NCI-H2171 treated with DMSO at 0.1 percent for 48 hours (cell line): ENCODE results near the gene ETV5.

ENCODE experiments used
- DNase-seq: peaks from one replicate; lab custom pipeline; 2025; lab: John Stamatoyannopoulos, UW

Gene ETV5

DNA sequence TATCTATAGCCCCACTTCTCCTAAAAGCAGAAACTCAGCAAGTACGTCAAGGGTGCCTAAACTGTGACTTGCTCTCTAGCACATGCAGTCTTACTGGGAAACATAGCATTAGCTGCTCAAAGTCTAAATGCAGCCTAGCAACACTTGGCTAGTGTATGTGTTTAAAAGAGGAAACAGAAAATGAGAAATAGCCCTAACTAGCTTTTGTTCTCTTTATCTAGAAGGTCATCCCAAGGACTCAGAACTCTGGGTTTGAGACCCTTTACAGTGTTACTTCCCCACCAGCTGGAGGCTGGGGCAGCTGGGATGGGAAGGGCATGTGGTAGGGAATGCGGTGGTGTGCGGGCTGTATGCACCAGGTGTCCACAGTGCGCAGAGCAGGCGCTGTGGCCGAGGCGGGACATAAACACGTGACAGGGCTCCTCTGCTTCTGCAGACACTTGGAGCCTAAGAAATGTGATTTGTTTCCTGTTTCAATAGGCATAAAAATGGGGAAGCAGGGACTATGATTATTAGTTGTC, 13.3 kb downstream of the ETV5 start:
- DNase-seq, result no peak

DNA sequence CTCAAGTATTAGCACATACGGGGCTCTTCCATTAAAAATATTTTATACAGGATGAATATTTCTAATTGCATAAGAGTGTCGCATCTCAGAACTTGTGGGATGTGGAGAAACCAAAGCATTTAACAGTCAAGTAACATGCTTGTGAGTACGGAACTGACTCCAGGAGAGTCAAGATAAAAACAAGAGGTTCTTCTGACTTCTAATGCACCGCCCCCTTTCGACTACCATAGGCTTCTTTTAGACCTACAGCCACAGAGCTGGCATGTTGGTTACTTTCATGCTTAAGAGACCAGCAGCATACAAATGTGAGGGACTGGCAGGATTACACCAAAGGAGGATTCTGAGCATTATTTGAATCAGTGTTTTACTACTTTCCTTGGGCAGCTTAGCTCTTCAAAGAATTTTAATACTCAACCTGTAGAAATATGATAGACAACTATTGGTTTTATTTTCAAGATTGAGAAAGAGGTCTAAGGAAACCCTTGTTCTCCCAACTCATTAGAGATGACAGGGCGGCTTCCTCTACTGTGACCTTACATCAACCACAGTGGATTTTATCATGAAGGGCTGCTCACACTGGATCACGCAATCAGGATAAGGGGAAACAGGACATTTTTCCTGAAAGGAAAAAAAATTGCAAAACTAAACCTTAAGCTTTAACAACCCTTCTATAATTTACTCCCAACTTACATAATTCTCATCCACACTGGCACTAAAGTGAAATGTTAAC, 14.0 kb downstream of the ETV5 start:
- DNase-seq, result no peak

DNA sequence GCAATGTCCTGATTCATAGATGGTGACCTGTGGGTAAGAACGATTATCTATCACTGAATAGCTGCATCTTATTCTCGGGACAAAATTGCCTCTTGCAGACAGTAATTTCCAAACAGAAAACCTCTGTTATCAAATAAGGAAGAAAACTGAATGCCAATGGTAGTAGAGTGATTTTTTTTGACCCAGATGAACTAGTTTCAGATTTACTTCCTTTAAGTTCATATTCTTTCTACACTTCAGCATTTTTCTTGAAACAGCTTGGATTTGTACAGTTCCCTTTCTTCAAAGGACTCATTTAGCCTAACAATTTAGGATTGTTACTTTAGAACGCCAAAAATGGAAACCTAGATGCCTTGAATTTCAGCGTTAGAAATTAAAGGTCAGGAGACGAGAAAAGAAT, 14.6 kb downstream of the ETV5 start:
- no peak for DNase-seq

DNA sequence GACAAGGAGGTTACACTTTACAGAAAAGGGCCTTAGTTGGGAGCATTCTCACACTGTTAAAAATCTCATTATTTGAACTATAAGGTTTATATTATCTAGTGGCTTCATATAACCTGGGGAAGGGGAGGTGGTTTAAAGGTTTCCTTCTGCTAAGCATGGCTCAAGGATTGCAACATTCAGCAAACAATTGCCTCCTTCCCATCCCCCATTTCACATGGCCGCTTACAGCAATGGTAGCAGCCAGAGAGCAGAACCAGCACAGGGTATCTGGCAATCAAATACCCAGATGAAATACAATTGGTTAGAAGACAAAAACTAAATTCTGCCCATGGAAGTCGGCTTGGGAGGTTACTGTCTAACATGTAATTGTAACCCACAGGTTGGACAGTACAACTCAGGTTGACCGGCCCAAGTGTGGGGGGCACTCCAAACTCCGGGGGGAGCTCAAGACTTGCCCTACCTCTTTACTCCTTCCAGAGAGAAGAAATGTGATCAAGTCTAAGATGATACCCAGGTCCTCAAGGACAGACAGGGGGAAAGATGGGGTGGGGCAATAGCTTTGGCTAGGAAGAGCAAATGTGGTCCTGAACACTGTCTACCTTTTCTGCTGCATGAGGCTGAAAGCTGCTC, 15.5 kb downstream of the ETV5 start:
- DNase-seq, result no peak

DNA sequence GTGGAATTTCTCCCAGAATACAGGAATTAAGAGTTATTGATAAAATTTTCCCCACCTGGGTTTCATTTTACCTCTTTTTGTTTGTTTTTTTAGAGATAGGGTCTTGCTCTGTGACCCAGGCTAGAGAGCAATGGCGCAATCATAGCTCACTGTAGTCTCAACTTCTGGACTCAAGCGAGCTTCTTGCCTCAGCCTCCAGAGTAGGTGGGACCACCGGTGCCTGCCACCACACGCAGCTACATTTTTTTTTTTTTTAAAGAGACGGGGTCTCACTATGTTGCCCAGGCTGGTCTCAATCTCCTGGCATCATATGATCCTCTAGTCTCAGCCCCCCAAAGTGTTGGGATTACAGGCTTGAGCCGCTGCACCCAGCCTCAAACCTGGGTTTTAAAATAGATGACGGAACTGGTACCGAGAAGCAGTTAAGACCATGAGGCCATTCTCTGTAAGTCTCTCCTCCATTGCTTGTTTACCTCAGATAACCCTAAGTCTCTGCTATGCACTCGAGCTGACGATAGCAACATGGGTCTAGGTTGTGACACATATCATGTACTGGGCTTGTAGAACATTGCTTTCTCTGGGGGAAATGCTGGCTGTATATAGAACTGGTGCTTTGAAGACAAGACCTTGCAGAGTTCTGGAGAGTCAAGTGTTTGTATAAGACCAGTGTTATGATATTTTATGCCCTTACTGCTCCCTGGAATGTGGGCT, 16.4 kb downstream of the ETV5 start:
- DNase-seq, result no peak

DNA sequence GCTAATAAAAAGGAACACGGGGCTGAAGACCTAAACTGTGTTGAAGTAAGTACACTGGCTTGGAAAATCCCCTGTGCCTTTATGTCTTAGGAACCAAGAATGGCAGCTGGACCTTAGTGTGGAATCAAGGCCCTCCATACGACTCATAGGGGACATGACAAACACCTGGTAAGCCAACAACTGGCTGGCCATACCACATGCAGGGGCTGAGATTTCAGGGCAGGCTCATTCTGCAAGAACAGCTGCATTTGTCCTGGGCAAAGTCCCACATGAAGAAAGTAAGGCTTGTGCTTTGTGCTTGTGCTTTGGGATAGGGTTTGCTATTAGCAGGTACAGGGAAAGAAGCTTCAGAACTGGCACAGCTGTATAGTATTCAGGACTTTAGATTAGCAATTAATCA, 18.0 kb downstream of the ETV5 start:
- no peak for DNase-seq

DNA sequence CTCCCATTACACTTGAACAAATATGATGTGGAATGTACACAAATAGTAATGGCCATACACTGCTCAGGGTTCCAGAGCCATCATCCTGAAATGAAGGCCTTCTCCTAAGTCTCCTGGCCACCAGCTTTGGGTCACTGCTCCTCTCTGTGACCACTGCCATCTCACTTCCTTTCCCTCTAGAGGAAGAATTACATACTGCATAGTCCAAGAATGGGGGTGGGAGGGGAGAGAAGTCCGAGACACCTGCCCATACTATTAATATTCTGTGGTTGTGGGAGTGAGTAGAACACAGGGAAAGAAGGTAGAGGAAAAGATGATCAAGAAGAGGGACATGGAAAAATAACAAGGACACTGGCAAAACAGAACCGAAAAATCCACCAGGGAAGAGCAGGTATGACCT, 20.6 kb downstream of the ETV5 start:
- no peak for DNase-seq

DNA sequence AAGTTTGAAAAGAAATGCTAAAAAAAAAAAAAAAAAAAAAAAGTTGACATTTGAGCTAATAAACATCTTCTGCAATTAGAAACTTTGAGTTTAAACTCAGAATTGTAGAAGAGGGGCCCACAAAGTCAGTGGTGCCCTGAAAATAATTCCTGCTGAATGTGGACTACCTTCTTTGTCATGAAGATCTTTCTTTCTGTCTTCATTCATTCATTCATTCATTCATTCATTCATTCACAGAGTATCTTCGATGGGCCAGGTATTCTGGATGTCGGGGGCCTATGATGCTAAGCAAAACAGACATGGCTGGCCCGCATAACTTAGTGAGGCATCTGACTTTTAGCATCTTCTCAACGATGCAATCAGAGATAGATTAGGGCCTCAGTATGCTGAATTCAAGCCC, 24.6 kb downstream of the ETV5 start:
- DNase-seq, result no peak

DNA sequence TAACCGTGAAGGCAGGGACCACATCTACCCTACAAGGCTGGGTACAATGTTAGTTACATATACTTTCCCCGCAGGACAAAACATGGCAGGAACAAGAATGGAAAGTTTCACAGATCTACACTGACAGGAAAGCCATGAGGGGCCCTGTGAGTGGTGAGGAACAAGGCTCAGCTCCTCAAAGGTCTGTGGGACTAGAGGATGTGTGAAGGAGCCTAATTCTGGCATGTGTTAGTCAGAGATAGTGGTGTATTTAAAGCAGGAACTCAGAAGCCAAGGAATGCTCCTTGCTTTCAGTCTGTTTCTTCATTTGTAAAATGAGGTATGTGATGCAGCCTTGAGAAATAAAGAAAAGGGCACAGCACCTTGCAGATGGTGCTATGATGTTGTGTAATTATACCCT, 25.1 kb downstream of the ETV5 start:
- no peak for DNase-seq

DNA sequence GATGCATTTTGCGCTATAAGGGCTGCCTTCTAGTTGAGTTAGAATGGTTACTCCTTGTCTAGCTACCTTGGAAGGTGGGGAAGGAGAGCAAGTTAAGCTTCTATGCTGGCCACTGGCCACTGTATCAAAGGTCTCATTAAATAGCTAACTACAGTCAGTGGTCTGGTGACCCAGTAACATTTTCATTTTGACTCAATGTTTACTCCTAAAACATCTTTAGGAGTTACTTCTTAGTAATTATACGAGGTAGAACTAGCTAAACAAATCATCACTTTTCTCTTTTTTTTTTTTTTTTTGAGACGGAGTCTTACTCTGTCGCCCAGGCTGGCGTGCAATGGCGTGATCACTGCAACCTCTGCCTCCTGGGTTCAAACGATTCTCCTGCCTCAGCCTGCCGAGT, 26.7 kb downstream of the ETV5 start:
- DNase-seq, result no peak

DNA sequence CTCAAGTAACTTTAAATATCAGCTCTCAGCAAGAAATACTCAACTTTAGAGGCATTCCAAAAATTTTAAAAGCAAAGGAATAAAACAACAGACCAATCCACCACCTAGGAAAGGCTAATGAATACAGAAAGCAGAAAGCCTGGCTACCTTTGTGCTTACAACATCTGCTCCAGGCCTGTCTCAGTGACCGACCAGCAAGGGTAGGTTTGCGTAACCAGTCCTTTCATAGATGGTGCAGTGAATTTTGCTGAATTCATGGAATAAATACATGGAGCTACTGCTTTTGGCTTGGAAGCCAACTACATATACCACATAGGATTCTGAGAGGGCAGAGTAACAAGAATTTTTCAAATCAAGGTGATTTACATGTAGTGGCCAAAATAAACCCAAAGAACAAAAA, 27.2 kb downstream of the ETV5 start:
- no peak for DNase-seq

DNA sequence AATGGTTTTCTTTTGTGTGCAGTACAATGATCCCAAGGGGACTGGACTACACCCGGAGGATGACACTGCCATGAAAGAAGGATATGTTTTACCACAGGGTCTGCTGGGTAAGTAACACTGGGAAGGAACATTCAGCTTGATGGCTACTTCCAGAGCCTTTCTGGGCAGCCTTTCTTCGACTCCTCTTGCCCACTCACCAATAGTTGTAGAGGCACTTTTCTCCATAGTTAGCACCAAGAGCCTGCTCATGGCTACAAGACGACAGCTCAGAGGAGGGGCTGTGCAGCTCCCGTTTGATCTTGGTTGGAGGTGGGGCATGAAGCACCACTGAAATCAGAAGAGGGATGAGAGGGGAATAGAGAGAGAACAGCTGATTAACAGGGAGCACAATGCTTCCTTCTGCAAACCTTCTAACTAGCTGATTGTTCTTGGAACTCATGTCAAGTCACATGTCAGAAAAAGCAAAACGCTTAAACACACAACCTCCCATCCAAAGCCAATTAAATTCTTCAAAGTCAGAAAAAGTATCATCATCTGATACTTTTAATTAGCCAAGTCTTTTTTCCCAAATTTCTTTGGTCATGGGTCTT, 27.9 kb downstream of the ETV5 start:
- no peak for DNase-seq

DNA sequence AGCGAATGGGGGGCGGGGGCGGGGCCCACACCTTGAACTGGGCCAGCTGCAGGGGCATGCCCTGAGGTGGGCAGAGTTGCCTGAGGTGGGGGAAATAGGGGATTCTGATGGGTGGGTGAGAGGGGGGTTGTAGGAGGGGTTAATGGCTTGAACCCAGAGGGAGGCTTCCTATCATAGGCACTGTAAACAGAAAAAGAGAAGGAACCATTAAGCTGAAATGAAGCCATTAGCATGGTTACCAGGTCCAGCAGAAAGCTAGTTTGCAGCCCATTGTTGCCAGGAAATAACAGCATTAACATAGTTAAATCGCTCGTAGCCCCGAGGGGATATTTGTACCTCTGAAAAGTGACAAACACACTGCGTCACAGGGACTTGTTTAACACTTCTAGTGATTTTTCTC, 29.0 kb downstream of the ETV5 start:
- DNase-seq, result no peak

DNA sequence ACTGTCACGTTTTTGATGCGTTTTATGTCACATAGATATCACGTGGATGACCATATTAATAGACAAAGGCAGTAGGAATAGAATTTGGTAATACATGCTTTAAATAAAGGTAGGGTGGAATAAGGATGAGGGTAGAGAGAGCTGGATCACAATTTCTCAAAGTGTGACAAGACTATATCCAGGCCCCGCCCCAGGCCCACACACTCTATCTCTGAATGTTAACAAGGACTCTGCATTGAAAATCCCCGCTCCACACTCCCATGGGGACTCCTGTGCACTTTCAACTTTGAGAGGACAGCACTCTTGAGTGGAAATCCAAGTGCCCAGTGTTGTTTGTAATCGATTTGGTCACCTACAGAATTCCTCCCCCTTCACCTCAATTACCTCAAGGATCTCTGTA, 31.4 kb downstream of the ETV5 start:
- no peak for DNase-seq

DNA sequence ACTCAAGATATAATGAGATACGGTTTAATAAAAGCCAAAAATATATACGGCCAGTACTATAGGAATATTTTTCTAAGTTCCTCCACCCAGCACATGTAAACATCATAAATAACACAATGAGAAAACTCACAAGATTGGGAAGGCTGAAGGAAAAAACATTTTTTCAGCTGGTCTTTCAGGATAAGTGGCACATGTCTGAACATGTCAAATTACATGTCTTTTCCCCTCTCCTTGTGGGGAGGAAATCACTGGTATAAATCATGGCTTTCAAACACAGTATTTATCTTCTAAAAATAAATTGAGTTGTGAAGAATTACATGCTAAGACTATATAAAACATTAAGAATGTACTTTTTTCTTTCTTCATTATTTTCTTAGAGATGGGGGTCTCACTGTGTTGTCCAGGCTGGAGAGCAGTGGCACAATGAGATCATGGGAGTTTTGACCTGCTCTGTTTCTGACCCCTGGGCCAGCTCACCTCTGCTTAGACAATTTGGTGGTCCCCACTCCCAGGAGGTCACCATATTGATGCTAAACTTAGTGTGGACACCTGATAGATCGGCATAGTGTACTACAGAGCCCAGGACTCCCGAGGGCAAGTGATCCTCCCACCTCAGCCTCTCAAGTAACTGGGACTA, 32.8 kb downstream of the ETV5 start:
- no peak for DNase-seq

DNA sequence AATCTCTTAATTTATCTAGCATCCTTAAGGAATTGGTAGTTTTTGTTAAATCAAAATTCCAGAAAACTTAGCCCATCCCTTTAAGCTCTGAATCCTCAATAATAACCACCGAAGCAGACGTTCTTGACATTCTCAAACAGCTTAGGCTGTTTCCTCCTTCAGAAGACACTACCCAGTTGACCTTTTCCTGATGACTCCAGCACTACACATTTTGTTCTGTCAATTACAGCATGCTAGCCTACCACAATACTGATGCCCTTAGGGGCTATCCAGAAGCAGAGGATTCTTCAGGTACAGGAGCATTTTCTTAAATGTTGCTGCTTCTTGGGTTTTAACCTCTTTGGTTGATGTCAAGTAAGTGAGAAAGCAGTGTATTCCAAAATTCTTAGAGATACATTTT, 33.4 kb downstream of the ETV5 start:
- DNase-seq, result no peak

DNA sequence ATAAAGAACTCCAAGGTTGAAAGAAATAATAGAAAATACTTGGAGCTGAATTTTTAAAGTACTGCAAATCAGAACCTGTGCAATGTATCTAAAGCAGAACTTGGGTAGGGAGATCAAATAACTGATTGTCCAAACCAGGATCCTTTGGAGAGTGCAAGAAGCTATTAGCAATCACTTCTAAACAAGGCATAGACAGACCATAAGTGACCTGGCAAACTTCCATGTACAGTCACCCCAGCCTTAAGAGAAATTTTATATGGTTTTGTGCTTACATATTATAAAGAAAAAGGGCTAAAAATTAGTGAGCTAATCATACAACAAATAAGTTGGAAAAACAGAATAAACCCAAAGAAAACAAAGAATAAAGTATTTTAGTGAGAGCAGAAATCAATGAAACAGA, 35.2 kb downstream of the ETV5 start:
- DNase-seq, result no peak

DNA sequence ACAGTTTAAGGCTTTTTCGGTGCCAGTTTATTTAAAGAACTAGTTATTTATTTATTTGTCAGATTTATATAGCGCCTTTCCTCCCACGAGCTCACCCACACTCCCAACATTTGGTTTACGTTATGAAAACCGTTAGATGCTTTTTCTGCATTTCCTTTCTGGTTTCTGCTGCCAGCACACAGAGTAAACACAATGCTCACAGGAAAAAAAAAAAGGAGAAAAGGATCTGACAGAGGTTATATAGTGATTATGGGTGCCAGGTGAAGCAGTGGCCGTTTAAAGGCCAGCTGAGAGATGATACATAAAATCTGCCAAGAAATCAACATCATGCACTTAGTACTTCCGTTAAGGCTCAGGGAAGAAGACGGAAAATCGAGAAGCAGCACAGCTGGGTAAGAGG, 37.9 kb downstream of the ETV5 start:
- DNase-seq, result no peak

DNA sequence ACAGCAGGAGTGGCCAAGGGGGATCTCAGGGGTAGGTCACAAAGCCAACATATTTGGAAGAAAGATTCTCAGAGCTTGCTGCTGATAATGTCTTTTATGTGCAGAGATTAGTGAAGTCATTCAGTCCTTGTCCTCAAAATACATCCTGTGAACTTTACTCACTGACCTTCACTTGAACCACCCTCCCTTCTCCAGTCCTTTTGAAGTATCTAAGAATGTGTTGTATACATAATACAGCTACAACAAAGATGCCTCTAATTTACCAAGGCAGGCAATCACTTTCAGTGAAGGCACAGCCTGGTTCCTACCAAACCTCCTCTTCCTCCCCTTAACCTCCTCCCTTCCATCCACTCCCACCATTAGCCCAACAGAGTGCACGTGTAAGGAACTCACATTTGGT, 38.3 kb downstream of the ETV5 start:
- DNase-seq, result no peak

DNA sequence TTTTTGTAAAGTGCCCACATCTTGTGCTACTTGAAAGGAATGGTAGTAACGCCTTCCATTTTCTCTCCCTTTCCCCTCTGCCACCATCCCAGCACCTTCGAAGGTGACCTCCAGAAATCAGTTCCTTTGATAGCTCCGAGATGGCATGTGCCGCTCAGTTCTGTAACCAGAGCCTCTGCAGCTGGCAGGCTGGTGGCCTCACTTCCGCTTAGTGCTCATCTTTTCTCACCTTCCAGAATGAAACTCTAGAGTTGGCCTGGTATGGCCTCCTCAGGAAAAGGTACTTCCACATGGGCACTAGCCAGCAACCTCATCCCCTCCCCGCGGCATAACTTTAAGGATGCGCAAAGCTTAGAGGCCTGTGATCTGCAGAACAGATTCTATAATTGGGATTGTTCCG, 38.8 kb downstream of the ETV5 start:
- no peak for DNase-seq

DNA sequence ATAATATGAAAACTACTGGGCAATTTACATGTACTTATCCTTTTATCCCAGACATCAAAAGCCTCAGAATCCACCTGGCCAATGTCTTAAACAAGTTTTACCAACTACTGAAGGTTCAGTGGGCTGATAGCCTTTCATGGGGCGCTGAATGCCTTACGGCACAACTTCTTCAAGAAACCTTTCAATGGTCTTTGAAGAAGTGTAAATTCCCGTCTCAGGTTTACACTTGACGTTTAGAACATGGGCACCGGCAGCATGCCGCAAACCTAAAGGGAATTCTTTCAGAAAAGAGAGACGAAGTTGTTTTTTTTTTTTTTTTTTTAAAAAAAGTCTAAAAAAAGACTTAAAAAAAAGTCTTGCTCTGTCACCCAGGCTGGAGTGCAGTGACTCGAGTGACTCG, 39.7 kb downstream of the ETV5 start:
- no peak for DNase-seq

DNA sequence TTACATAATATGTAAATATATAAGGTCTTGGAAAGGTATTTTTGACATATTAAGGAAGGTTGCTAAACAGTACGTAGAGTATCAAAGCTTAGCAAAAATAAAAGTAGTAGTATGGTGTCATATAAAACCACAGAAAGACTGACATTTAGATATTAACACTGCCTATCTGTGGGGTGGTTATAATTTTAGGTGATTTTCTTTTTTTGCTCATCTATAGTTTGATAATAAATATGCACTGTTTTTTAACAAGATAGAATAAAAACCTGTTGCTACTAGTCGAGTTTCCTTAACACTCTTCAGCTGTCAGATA, 40.7 kb downstream of the ETV5 start:
- no peak for DNase-seq
